CD4-positive, alpha-beta T cell treated with Interleukin-17A for 4 hours (primary cell): ENCODE results near the gene ZNF48.

ENCODE experiments used
- DNase-seq: peaks from one replicate; pipeline ENCODE4 v3.0.0-alpha.2; 2020; ENCODE audit warnings: mixed read lengths

ZNF48 gene

DNA sequence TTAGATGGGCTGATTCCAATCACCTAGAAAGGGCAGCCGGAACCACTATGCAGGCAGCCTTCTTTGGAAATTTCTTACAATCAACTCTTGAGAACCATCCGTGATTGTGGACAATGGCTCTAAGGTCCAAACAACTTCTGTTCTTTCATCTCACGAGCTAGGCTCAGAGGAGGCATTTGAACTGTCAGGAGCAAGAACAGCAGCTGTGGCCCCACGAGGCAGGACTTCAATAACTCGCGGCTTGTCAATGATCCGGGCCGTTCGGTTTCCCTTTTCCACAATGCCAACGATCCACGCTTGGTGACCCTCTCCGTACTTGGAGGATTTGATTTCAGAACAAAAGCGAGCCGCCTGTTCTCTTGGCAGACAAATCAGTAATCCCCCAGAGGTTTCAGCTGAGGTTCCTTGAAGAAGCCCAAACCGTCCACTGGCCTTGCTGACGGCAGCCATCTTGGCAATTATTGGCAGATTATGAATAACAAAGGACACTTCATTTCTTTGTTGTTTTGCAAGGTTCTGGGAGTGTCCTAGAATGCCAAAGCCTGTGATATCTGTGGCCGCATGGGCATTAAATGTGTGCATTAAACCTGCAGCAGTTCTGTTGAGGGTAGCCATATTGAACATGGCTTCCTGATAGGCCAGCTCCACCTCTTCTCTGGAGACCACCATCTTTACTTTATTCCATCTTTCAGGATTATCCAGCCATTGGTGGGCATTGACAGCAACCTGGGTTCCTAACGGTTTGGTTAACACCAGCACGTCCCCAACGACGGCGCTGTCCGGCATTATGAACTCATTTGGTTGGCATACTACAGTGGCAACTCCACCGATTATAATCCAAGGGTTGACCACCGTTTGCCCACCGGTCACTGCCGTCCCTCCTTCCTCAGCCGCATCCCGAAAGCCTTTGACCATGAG lies 49.3 kb downstream of the ZNF48 start:
- no peak for DNase-seq

DNA sequence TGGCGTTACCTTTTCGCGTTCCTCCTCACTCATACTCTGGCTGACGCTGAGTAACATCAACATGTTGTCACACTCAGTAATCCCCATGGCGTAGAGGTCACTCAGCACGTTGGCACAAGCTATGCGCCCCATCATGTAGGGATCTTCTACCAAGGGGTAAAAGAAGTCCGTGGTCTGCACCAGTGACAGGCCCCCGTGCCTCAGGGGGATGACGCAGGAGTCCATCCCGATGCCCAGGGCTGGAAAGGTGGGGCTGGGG lies 49.9 kb downstream of the ZNF48 start:
- DNase-seq: no peak

DNA sequence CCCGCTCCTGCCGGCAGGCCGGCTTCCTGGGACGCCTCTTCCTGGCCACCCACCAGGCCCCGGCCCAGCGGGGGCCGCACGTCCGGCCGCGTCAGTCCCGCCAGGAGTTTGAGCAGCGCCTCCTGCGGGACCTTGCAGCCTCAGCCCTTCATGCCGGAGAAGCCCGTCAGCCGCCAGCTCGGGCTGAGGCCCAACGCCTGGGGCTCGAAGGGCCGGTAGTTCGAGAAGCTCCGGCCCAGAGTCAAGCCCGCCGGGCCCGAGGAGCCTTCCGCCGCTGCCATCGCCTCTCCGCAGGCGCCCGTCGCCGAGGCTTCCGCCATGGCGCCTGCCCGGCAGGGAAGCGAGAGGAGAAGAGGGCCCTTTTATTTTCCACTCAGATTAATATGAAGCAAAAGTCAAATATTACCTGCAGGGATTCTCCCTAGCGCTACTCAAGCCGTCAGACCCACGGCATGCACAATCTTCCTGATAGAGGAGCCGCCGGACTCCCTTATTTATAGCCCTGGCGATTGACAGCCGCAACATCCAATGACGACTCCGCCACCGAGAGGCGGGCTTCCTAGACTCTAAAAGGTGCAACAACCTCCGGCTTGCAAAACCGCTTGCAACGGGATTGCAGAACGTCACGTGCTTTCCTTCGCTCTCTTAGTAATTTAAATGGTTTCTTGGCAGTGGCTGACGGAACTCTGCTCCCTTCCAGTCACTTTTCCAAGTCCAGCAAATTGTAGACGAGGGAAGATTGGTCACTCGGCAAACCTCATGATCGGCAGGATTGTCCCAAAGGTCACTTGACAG lies 50.4 kb downstream of the ZNF48 start, which contains the start of gene SEPHS2:
Gene SEPHS2, minus strand, starts transcription at position 467 of the 795 bp plus-strand sequence. Its CDS starts 147 bp downstream, at position 320.
- DNase-seq: peak; percentile 94

DNA sequence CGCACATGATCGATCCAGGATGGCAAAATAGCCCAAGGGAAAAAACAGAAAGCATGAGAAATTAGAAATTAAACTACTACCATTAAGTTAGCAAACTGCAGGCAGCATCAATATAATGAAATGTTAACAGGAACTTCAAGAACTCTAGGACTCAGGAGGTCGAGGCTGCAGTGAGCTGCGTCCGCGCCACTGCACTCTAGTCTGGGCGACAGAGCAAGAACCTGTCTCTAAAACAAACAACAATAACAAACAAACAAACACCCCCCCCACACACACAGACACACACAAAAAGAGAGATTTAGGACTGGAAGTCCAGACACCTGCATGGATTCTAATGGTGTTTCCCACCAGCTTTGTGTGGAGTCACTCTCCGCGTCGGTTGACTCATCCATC lies 51.0 kb downstream of the ZNF48 start:
- DNase-seq: no peak

DNA sequence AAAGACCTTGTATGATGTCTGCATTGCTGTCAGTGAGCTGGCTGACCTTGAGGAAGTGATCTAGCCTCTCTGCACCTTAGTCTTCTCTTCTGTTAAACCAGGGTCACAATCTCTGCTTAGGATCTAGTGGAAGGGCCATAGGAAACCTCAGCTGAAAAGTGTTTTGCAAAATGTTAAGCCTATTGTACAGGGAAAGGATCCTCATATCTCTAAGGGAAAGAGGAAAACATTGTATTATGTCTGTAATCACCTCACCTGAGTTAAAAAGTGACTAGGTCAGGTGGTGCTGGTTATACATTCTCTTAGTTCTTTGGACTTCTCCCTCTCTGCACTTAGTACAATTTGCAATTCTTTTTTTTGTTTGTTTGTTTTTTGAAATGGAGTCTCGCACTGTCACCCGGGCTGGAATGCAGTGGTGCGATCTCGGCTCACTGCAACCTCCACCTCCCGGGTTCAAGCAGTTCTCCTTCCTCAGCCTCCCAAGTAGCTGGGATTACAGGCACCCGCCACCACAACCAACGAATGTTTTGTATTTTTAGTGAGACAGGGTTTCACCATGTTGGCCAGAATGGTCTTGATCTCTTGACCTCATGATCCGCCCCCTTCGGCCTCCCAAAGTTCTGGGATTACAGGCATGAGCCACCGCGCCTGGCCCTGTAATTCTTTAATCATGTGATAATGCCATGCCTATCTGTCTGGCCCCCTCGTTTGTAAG lies 52.4 kb downstream of the ZNF48 start:
- DNase-seq: no peak

DNA sequence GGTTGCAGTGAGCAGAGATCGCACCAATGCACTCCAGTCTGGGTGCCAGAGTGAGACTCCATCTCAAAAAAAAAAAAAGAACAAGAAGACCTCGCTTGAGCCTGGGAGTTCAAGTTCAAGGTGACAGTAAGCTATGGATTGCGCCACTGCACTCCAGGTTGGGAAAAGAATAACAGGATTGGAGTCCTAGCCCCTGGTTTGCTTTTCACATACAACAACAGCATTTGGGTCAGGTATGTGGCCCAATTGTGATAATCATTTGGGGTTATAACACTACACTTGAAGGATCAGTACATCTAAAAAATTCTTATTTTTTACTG lies 53.9 kb downstream of the ZNF48 start:
- no peak for DNase-seq
